NB4 (cell line): ENCODE results near the gene ANKRD9.

Source experiments
- DNase-seq: peaks from one replicate; pipeline ENCODE4 v3.0.0; 2010; ENCODE audit warnings: low read depth
- H3K4me3 ChIP-seq: one replicate; pipeline ENCODE4 v1.5.1; 2011; ENCODE audit warnings: mild to moderate bottlenecking, low read depth, low read length, moderate library complexity
- CTCF ChIP-seq: IDR thresholded peaks from one replicate; pipeline ENCODE4 v1.5.1; 2012; ENCODE audit warnings: low read depth, low read length
- MAX ChIP-seq: IDR thresholded peaks from 2 replicates; pipeline ENCODE4 v1.6.1; 2011; ENCODE audit warnings: low read depth, low read length
- MYC ChIP-seq: IDR thresholded peaks from 2 replicates; pipeline ENCODE4 v1.6.1; 2011; ENCODE audit warnings: low read depth, low read length
- POLR2A ChIP-seq: IDR thresholded peaks from 2 replicates; pipeline ENCODE4 v1.6.1; 2011; ENCODE audit warnings: mild to moderate bottlenecking; ENCODE audit not compliant: insufficient read length; ENCODE audit errors: extremely low read depth

The ANKRD9 gene

GRCh38 chr14:102512793-102513300, 3.3 kb upstream of the ANKRD9 start:
- no peak for TF ChIP-seq MYC
- no peak for TF ChIP-seq MAX
- no peak for TF ChIP-seq POLR2A
- no peak for TF ChIP-seq CTCF
- no peak overlapping the region for H3K4me3 ChIP-seq
- no peak for DNase-seq

- TF ChIP-seq MYC (no peak), POLR2A (no peak)
- no peak for DNase-seq
- no peak overlapping the region for H3K4me3 ChIP-seq
These were observed 2.0 kb upstream of the ANKRD9 start for GRCh38 chr14:102511538-102511937.

- TF ChIP-seq POLR2A (no peak), MYC (no peak), MAX (no peak), CTCF (no peak)
- DNase-seq: peak; percentile 34
These were observed 1.3 kb upstream of the ANKRD9 start for GRCh38 chr14:102510616-102511520.

GRCh38 chr14:102508774-102509745, 516 bp downstream of the ANKRD9 start:
- H3K4me3 ChIP-seq: peak overlapping the region; percentile 16
- DNase-seq: peak; percentile 37
- TF ChIP-seq MYC: no peak
- TF ChIP-seq MAX: no peak
- TF ChIP-seq POLR2A: no peak
- no peak for TF ChIP-seq CTCF

More at GRCh38 chr14:102510616-102511520, 1.3 kb upstream of the ANKRD9 start:
- H3K4me3 ChIP-seq: no peak overlapping the region

GRCh38 chr14:102508410-102508773, 1.2 kb downstream of the ANKRD9 start:
- no peak overlapping the region for H3K4me3 ChIP-seq
- TF ChIP-seq MAX (no peak), MYC (no peak), POLR2A (no peak), CTCF (no peak)
- no peak for DNase-seq
